ENCODE data around the gene AMZ1.
A peak's percentile ranks its signal among the peaks of the same experiment; 100 is the strongest.
"Not testable (repeated sequence)": the region's sequence is repeated elsewhere in the genome, so short reads cannot be mapped to it uniquely, and the experiment has no call there.

AMZ1 gene

DNA sequence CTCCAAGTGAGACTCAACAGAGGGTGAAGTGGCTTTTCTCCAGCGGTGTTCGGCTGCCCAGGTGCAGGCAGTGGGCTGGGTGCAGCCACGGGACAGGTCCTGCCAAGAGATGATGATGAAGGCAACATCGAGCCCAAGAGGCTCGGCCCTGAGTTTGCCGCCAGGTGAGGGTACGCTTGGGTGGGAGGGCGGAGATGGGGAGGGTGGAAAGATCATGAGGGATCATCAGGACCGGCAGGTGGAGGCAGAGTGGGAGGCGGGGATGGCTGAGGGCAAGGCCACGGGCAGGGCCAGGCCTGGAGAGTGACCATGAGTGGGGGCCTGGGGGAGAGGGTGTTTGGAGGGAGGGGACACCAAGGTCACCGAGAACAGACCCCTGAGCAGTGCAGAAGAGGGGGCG lies 17.8 kb upstream of the AMZ1 start:
- DNase-seq (ENCODE audit: low read depth) = no peak

DNA sequence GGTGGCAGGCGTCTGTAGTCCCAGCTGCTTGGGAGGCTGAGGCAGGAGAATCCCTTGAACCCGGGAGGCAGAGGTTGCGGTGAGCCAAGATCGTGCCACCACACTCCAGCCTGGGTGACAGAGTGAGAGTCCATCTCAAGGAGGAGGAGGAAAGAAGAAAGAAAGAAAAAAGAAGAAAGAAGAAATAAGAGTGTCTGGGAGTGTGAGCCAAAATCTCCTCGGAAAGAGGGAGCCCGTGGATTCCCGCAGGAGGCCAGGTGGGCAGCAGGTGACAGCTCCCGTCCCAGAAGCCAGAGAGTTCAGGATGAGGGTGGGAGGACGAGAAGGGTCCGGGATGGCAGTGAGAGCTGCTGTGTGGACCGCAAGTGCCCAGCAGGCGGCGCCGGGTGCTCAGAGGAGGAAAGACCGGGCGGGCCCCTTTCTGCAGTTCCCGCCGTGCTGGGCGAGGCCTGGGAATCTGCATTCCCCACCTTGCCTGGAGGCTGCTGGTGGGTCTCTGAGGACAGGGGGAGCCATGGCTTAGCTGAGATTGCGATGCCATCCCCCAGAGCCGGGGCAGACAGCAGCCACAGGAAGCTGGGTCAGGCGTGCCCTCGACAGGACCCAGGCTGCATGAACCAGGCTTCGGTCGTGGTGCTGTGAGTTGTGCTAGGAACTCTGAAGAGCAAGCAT lies 17.1 kb upstream of the AMZ1 start:
- DNase-seq (ENCODE audit: low read depth) = no peak

DNA sequence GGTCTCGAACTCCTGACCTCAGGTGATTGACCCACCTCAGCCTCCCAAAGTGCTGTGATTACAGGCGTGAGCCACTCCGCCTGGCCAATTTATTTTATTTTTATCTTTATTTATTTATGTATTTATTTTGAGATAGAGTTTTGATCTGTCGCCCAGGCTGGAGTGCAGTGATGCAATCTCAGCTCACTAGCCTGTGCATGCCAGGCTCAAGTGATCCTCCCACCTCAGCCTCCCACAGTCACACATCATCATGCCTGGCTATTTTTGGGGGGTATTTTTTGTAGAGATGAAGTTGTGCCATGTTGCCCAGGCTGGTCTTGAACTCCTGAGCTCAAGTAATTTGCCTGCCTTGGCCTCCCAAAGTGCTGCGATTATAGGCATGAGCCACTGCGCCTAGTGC lies 14.8 kb upstream of the AMZ1 start:
- DNase-seq (ENCODE audit: low read depth) = not testable (repeated sequence)

DNA sequence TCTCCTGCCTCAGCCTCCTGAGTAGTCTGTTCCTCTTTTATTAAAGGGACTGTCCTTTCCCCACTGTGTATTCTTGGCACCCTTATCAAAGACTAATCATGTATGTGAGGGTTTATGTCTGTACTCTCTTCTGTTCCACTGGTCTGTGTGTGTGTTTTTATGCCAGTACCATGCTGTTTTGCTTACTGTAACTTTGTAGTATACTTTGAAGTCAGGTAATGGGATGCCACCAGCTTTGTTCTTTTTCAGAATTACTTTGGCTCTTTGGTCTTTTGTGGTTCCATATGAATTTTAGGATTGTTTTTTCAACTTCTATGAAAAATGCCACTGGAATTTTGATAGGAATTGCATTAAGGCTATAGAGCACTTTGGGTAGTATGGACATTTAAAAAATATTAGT lies 14.1 kb upstream of the AMZ1 start:
- DNase-seq (ENCODE audit: low read depth) = no peak

DNA sequence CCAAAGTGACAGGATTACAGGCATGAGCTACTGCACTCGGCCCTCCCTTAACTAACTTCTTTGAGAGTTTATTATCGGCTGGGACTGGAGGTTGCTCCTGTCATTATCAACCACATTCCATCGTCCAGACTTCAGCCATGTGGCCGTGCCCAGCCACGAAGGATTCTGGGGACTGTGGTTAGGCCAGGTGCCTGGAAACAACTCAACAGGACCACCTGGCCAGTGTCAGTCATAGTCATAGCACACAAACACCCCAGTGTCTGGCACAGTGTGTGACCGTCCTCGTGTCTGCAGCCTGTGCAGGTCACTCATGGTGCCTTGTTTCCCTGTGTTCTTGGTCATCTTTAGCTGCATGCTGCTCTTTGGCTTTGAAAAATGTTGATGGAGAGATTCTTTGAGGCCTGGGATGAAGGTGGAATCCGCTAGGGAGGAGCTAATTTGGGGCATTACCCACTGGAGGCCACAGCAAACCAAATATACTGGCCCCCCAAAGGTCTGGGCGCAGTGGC lies 12.7 kb upstream of the AMZ1 start:
- no peak for DNase-seq (ENCODE audit: low read depth)

DNA sequence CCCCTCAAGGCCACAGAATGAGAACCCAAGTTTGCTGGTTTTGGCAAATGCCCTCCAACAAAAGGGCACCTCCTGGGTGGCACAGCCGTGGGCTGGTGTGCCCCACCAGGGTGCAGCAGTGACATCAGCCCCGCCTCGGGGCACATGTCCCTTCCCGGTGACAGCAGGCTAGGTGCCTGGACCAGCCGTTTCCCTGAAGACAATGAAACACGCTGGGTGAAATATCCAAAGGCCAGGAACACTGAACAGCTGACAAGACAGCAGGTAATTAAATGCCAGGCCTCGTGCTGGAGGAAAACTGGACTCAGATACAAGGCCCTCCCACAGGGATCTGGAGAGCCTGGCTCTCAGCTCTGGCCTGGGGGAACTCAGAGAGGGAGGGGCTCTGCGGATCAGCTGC lies 11.4 kb upstream of the AMZ1 start:
- not testable (repeated sequence) for DNase-seq (ENCODE audit: low read depth)

DNA sequence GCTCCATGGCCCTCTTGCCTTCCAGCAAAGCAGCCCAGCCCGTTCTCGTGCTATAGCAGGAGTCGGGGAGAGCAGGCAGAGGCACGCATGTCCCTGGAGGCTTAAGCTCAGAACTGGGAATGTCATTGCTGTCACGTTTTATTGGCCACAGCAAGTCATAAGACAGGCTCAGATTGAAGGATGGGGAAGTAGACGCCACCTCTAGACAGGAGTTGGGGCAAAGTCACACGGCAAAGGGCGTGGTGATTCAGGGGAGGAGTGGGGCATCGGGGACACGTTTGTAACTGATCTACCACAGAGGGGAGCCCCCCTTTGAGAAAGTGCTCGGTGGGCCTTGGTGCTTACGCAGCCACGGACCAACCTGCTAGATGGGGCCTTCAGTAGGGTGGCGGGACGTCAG lies 9.5 kb upstream of the AMZ1 start:
- DNase-seq (ENCODE audit: low read depth) = not testable (repeated sequence)

DNA sequence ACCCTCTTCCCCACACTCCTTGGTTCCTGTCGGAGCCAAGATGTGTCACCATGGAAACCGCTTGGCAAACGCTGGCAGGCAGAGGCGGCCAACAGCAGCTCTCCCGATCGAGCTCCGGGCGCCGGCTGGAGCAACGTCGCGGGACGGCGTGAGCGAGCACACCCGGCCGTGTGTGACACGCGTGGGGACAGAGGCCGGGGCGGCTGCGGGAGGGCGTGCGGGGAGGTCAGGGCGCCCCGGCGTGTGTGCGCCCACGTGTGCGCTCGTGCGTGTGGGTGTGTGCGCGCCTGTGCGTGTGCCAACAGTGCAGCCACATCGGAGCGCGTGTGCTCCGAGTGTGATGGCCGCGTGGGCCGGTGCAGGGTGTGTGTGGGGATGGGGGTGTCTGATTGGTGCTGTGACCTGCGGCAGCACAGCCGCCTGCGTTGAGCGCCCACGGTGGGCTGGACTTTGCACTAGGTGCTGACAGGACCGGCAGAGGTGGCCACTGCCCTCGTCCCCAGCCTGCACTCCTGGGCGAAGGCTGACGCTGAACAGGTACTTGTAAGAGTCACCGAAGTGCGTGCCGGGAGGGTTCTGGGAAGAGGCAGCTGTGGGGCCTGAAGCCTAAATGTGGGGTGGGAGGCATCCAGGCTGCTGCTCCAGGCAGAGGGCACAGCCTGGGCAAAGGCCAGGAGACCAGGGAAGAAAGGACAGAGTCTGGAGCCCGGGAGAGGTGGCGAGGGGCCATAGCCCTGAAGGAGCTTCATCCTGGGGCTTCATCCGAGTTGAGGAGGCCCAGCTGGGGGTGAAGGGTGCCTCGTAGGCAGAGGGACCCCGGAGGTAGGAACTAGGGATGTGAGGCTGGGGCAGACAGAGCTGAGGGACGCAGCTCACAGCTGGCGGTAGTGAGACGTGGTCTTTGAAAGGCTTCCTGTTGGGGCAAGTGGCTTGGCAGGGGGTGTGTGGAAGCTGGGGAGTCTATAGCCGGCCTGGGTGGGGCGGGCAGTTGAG lies 8.6 kb upstream of the AMZ1 start:
- not testable (repeated sequence) for DNase-seq (ENCODE audit: low read depth)

DNA sequence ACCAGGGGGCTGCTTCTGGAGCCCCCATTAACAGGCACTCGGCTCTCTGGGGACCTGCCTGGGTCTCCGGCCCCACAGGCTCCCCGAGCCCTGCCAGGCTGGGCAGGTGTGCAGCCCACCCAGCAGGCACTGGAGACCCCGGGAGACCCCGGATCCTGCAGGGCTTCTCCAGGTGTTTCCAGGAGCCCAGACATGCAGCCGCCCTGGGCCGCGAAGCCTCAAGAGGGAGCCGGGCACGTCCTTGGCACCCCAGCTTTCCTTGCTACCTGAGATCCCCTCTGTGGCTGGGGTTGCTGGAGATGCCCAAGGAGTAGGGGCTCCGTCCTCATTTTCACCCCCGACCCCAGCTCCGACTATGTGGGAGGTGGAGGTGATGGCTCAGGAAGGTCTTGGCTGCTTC lies 7.7 kb upstream of the AMZ1 start:
- no peak for DNase-seq (ENCODE audit: low read depth)

DNA sequence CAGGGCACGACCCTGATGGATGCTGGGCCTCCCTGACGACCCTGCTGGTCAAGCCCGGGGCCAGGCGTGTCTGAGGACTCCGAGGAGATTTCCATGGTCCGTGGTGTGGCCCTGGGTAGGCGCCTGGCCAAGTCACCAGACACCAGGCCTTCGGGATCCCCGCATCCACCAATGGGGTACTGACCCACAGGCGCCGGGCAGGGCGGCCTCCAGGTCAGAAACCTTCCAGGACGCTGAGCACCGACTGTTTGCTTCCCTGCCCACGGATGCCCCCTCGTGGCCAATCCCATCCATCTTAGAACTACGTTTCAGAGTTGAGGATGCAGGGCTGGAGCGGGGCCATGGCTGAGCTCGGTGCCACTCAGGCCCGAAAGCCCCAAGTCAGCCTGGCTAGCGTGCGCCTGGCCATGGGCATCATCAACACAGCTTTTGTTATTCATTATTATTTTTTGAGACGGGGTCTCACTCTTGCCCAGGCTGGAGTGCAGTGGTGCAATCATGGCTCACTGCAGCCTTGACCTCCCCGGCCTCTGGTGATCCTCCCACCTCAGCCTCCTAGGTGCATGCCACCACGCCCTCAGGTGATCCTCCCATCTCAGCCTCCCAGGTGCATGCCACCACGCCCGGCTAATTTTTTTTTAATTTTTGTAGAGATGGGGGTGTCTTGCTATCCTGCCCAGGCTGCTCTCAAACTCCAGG lies 7.1 kb upstream of the AMZ1 start:
- DNase-seq (ENCODE audit: low read depth) = no peak

DNA sequence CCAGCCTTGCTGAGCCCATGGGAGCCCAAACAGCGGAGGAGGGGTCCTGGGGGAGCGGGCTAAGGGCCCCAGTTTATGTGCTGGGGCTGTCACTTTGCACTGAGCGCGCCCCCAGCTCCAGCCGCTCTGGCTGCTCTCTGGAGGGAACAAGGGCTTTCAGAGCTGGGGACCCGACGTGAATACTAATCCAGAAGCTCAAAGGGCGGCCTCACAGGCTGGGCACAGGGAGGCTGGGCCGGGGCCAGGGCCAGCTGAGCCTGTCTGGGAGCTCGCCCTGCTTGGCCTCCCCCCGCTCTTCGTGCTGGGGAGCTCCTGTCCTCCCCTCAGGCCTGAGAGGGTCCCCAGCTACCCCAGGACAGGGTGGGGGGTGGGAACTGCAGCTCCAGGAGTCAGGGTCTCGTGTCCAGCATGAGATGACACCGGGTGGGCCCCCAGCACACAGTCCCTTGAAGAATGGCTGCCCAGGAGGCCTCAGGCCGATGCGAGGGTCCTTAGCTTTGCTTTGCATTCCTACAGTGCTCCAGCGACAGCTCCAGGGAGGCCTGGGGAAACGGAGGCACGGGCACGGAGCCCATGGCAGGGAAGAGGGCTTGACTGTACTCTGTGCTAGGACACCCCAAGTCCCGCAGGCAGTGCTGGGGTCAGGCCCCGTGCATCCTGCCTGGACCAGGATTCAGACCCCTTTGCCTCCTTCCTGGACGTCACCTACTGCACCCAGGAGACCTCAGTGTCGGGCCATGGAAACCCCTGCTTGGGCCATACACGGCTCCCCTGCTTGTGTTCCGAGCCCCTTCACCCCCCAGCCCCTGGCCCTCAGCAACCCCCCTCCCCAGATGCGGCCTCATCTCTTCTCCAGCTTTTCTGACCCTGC lies 5.8 kb upstream of the AMZ1 start:
- no peak for DNase-seq (ENCODE audit: low read depth)

DNA sequence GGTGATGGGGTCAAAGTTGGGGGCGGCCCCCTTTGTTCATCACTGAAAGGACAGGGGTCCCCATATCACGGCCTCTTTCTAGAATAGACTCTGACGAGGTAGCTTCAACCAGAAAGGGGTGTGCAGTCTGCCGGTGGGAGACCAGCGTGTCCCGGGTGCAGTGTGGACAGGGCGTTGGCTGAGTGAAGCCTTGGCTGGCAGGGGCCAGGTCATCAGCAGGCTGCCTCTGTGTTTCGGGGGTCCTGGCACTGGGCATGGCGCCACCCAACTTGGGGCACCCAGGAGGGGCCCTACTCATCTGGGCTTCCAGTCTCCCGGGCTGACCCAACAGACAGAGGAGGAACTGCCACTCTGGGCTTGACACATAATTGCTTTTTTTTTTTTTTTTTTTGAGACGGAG lies 3.5 kb upstream of the AMZ1 start:
- no peak for DNase-seq (ENCODE audit: low read depth)

DNA sequence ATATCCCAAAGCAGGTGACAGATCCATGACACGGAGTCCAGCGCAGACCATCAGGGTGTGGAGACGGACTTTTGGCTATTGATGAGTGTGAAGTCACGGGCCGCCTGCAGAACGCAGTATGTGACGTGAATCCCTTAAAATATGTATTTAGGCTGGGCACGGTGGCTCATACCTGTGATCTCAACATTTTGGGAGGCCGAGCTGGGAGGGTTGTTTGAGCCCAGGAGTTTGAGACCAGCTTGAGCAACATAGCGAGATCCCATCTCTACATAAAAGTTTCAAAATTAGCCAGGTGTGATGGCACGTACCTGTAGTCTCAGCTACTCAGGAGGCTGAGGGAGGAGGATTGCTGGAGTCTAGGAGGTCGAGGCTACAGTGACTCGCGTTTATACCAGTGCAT lies 1.9 kb upstream of the AMZ1 start:
- no peak for DNase-seq (ENCODE audit: low read depth)

DNA sequence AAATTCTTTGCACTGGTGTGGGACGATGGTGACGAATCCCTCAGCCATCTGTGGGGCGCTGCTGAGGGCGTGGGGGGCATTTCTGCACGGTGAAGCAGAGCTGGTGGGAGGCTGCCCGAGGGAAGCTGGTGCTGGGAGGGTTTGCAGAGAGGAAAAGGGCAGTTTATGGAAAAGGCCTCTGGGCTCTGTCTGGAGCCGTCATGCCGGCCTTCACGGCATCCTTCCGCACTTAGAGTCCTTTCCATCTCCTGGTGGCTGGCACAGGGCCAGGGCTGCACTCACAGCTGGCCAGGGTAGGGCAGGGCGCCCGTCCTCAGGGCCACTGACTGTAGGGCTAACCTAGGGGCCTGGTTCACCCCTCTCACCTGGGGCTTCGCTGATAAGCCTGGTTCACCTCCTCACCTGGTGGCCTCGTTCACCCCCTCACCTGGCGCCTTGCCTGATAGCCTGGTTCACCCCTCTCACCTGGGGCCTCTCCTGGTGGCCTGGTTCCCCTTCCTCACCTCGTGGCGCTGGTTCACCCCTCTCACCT lies 598 bp upstream of the AMZ1 start:
- peak; percentile 30 for DNase-seq (ENCODE audit: low read depth)

DNA sequence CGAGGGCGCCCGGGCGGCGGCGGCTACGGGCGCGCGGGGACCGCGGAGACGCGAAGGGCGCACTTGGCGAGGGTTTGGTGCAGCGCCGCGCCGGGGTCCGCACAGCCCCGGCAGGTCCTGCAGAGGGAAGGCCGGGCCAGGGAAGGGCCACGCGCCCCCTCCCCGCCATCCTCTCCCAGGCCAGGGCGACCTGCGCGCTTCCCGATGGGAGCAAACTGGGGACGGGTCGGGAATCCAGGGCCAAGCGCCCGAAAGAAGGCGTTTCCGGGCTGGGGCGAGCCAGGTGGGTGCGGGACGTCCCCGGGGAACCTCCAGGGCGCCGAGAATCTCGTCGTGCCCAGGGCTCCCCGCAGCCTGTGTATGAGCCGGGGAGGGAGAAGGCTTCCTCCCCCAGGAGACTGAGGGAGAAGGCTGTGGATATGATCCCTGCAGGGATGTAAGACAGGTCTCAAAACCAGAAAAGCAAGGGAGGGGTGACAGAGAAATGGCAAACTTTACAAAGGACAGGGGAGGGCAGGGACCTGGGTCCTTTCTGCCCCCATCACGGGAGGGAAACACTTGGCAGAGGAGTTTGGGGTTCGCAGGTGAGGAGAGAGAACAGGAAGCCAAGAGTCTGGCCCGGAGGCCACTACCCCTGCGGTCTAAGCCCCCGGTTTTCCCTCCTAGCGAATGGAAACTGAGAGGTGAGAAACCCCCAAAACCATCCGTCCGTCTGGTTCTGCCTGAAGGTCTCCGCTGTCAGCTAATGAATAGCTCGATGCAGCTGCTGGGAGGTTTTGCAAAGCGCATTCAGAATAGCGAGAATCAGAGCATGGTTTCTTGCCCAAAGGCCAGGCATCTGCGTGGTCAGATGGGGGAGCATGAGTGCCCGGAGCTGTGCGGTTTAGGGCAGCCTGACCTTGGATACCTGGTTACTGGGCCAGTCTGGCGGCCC lies 674 bp downstream of the AMZ1 start:
- no peak for DNase-seq (ENCODE audit: low read depth)

DNA sequence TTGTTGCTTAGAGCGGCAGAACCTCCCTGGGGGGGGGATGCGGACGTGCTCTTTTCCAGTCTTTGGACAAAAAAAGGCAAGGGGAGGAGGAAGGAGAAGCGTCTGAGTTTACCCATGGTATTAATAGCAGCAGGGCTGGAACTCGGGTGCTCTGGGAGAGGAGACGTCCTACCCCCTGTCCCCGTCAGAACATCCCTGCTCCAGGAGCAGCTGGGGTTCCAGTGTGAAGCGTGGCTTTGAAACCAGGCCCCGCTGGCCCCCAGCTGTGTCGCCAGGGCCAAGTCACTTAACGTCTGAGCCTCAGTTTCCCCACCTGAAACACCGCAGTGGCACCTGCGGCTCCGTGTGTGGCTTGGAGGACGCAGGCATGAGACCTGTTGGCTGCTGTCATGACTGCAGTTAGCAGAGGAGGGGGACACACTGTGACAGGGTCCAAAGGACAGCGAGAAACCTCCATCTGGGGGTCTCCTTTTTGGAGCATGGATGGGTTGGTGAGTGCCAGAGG lies 1.4 kb downstream of the AMZ1 start:
- DNase-seq (ENCODE audit: low read depth) = no peak

DNA sequence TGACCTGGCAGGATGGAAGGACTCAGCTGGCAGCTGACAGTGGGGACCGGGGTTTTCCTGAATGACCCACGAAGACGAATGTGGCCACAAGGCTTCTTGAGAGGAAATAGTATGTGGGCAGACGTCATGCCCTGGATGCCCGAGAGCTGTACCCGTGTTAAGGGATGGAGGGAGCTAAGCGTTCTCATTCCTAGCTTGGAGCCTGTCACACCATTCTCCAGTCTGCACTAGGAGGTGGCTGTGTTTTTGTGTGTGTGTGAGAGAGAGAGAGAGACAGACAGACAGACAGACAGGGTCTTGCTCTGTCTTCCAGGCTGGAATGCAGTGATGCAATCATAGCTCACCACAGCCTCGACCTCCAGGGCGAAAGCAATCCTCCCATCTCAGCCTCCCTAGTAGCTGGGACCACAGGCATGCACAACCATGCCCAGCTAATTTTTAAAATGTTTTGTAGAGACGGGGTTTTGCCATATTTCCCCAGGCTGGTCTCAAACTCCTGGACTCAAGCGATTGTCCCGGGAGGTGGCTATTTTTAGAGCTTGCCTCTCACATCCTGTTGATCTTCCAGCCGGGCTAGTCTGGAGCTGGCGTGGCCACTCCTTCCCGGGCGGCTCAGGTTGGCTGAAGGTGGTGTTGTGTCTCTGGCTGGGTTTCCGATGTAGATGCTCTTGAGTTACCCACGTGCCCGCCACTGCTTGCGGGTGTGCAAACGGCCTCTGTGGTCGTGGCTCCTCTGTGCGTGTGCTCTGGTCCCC lies 2.1 kb downstream of the AMZ1 start:
- DNase-seq (ENCODE audit: low read depth) = no peak

DNA sequence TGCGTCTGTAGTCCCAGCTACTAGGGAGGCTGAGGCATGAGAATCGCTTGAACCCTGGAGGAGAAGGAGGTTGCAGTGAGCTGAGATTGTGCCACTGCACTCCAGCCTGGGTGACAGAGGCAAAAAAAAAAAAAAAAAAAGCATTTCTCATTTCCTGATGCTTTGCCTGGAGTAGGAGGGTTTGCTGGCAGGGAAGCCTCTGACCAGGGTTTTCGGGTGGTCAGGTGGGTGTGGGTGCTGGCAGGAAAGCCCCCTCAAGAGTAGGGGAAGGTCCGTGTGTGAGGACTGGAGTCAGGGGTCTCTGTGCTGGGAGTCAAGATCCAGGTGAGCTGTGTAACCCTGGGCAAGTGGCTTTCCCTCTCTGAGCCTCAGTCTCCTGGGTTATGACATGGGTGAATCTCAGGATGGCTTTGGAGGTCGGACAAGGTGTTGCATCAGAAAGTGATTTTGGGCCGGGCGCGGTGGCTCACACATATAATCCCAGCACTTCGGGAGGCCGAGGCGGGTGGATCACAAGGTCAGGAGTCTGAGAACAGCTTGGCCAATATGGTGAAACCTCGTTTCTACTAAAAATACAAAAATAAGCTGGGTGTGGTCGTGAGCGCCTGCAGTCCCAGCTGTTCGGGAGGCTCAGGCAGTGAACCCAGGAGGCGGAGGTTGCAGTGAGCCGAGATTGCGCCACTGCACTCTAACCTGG lies 3.2 kb downstream of the AMZ1 start:
- no peak for DNase-seq (ENCODE audit: low read depth)
